GM19099 (cell line): ENCODE results near the gene FAM120B.

ENCODE experiments used
- POLR2A ChIP-seq: IDR thresholded peaks from 3 replicates; pipeline ENCODE4 v1.6.1; 2011; ENCODE audit warnings: low read depth; ENCODE audit not compliant: insufficient read length; ENCODE audit errors: extremely low read depth

The FAM120B gene, protein sequence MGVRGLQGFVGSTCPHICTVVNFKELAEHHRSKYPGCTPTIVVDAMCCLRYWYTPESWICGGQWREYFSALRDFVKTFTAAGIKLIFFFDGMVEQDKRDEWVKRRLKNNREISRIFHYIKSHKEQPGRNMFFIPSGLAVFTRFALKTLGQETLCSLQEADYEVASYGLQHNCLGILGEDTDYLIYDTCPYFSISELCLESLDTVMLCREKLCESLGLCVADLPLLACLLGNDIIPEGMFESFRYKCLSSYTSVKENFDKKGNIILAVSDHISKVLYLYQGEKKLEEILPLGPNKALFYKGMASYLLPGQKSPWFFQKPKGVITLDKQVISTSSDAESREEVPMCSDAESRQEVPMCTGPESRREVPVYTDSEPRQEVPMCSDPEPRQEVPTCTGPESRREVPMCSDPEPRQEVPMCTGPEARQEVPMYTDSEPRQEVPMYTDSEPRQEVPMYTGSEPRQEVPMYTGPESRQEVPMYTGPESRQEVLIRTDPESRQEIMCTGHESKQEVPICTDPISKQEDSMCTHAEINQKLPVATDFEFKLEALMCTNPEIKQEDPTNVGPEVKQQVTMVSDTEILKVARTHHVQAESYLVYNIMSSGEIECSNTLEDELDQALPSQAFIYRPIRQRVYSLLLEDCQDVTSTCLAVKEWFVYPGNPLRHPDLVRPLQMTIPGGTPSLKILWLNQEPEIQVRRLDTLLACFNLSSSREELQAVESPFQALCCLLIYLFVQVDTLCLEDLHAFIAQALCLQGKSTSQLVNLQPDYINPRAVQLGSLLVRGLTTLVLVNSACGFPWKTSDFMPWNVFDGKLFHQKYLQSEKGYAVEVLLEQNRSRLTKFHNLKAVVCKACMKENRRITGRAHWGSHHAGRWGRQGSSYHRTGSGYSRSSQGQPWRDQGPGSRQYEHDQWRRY

DNA sequence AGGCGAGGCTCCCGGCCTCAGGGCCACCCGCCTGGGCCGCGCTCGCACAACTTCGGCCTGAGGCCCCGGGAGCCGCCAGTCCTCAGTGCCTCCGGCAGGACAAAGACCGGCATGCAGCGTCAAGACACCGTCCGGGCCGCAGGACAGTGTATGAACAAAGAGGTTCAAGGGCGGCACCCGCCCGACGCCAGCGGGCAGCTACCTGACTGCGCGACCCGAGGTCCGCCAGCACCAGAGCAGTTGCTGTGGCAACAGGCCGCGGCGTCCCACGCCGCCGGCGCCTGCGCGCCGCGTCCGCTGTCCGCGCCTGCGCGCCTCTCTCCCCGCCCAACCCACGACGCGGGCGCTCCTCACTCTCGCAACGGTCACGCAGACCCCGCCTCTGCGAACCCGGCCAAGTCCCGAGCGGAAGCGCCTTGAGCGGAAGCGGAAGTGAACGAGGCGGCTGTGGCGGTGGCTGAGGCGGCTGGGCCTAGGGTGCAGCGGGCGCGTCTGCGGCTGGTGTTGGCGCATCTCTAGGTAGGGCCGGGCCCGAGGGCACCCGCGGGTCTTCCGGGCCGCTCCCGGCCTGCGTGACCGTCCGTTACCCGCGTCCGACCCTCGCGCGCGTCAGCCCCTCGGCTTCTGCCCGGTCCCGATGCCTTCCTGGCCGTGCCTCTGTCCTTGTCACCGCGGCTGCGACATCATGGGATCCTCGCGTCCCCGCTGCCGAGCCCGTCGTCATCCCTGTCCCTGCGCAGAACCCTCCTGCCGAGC is at the start of gene FAM120B:
TSS of gene FAM120B (plus strand) at position 435 of the 756 bp plus-strand sequence. CDS start 10,633 bp downstream, outside the sequence.
- peak; percentile 98 for TF ChIP-seq POLR2A

DNA sequence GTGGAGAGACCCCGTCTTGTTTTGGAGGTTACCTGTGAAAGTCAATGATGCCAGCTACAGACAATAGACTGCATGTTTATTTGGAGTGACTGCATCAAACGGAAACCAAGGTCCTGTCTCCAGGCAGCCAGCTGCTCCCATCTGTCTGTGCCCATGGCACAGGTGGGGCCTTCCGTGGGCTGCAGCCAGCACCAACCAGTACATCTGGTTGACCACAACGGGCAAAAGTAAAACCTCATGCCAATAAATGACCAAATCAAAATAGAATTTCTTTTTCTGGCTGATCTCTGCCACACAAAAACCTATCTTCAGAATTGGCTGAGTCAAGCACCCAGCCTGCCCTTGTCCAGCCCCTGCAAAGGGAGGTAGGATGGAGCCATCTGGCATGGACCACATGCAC is 49.2 kb upstream of the FAM120B start:
- no peak for TF ChIP-seq POLR2A

DNA sequence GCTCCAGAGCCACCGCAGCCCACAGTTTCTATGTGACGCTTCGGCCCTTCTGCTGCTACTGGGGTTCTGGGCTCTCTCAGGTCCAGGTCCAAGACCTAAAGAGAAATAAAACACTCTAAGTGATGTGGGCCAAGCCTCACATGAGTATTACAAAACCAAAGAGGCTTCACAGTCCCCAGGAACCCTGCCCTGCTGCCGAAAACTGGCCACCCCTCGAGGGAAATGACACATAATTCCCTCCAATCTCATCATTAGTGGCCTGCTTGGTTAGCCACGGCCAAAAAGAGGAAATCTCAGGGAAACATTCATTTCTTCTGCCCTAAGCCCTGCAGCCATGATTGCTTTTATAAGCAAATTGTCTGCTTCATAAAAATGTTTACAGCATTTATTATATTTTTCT is 48.2 kb upstream of the FAM120B start:
- no peak for TF ChIP-seq POLR2A

DNA sequence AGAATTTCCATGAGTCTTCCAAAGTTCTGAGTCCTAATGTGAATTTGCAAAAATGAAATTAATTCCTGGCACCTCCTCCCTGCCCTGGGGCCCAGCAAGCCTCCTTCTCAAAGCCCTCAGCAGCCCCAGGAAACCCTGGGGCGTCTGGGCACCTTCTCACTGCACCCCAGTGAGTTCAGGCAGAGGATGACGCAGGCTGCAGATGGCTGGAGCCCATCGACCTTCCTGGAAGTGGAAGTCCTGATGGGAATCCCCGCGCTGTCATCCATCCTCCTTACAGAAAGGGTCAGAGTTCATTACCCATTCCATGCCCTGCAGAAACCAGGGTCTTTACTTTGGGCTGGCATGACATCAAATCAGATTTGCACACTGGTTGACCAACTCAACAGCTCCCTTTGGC is 47.3 kb upstream of the FAM120B start:
- TF ChIP-seq POLR2A, result no peak

DNA sequence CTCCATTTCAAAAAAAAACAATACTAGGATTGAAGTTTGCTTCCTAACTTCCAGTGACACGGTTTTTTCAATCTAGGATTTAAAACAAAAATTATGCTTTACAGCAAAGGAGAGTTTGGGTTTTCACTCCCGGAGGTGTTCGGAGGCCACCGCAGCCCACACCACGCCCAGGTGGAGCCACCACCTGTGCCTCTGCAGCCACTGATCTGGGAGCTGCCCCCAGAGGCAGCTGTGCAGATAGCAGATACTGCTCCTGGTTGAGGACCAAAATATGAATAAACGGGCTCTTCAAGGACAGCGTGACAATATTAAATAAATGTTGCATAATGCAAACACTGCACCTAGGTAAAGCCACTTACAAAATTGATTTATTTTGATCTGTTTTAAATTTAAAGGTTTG is 45.9 kb upstream of the FAM120B start:
- TF ChIP-seq POLR2A, result no peak

DNA sequence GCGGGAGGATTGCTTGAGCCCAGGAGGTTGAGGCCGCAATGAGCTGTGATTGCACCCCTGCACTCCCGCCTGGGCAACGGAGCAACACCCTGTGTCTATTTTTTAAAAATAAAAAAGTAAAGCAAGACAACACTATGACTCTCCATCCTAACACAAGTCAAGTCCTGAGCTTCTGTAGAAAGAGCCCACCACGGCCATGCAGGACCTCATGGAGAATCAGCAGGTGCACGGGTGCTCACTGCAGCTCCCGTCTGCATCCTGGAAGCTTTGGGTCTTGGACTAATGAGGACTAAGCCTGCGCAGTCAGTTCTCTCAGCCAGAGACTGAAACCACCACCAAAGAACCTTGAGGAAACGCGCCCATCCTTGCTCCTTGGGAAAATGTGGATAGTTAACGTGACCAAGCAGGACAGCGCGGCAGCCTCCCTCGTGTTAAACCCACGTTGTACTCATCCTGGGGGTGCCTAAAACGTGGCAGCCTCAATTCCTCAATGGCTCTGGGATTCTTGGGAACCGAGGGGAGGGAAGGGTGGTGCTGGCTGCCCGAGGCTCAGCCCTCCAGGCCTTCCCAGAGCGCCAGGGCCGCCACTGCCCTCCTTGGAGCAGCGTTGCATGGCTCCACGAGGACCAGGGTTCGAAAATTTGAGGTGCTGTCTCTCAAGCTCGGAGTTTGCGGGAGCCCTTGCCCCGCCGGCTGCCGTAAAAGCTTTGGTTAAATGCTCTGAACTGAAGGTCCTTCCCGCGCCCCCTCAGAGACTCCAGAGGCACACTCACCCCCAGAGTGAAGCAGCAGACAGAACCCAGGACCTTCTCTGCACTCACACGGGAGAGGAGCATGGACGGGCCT is 44.7 kb upstream of the FAM120B start:
- no peak for TF ChIP-seq POLR2A

DNA sequence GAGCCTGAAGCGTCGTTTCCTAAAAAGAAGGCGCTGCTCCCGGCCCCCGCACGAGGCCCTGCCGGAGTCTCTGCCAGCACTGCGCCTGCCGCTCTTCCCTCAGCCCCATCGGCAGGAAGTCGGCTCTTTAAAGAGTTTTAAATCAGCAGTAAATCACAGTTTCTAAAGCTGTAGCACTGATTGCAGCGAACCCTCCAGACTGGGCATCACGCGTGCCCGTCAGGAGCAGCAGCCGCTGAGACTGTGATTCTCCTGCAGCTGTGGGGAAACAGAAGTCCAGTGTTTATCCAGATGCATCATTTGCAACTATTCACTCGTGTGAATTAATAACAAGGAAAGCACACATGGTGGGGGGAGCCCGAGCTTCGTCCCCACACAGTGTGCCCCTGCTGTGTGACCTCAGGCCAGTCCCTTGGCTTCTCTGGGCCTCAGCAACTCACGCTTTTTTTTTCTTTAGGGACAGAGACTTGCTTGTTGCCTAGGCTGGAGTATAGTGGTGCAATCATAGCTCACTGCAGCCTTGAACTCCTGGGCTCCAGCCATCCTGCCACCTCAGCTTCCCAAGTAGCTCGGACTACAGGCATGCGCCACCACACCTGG is 44.0 kb upstream of the FAM120B start:
- no peak for TF ChIP-seq POLR2A

DNA sequence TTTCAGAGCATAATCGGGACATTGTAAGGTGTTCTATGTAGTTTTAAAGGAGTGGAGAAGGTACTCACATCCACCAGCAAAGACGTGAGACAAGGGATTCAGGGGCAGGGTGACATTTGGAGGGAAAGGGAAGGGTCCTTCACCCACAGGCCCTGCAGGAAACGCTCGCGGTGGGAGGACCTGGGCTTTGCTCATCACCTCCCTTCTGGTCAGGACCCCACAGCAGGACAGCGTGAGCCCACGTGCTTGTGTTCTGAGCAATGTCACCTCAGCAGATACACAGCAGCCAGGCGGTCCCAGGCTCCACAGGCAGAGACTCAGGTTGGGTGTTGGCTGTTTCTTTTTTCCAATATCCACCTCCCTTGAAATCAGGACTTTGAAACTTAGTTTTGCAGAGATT is 43.1 kb upstream of the FAM120B start:
- TF ChIP-seq POLR2A, result no peak

DNA sequence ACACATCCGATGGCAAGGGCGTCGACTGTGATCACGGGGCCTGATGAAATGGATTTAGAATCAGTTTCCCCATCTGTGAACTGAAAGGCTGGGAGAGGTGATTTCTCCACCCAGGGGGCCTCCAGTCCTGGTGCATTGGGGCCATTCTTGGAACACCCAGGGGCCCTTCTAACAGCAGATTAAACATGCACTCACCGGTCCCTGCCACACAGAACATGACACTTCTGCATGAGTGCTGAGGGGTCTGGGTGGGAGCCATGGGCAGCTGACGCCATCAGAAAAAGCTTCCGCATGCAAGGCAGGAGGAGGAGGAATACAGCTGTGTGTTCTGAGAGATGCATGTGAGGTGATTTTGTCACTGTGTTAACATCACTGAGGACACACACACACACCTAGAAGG is 42.5 kb upstream of the FAM120B start:
- TF ChIP-seq POLR2A, result no peak

DNA sequence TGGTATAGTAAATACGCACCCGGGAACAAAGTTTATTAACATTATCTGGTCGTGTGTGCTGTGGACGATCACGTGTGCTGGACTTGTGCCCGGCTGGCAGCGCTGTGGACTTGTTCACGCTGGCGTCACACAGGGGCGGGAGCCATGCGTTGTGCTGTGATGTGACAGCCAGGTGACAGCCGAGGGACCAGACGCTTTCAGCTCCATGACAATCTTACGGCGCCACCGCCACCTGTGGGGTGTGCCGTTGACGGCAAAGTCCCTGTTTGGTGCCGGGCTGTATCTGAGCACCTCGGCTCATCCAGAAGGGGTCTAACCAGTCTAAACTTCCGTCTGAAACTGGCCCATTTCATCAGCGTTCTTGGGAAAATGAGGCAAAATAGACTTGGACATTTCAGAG is 40.9 kb upstream of the FAM120B start:
- TF ChIP-seq POLR2A, result no peak

DNA sequence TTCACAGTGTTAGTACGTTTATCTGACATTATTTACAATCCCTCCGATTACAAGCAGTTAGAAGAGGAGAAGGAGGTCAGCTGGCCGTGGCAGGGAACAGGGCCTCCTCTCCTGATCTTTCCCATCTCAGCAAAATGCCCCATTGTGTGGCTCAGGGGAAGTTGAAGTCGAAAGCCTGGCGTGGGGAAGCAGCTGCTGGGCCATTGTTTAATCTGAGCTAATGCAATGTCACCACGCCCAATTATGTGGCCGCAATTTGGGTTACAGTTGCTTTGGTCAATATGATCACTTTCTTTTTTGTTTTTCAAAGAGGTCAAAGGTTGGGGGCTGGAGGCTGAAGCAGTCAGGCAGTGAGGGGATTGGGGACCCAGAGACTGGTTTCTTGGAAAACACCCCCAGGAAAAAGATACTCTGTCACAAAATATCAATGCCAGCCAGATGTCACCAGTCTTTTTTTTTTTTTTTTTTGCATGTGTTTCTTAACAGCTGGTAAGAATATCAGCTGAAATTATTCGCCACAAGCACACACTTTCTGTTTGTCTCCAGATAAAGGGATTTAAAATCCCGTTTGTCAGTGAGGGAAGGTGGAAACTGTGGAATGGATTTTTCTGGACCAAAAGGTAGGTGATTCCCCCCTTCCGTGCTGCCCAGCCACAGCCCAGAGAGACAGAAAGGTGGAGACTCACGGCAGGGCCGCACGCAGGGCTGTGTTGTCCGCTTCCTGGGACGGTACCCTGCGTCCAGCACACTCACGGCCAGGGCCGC is 40.3 kb upstream of the FAM120B start:
- no peak for TF ChIP-seq POLR2A

DNA sequence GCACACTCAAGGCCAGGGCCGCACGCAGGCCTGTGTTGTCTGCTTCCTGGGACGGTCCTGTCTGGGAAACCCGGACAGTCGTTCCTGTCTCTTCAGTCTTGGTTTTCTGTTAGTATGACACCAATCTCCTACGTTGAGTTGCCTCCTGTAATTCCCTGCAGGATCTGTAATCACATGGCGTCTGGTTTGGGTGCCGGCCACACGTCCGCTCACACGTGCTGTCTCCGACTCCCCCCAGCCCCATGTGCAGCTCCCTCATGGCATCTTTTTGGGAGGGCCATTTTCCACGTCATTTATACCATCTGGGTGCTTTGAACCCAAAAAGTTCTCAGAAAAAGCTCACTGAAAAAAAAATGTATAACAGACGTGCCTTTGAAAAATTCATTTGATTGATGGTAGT is 38.9 kb upstream of the FAM120B start:
- TF ChIP-seq POLR2A, result no peak
